Transverse colon (tissue), 4 donors: ENCODE results near the gene GRIP2. TPM values are rescaled to one million over a fixed set of nuclear protein-coding genes. Genes with fewer than 3 reads are reported as not detected.

Experiments
- DNase-seq: peaks from one replicate; pipeline ENCODE4 v3.0.0-alpha.2; 2019
- H3K27ac ChIP-seq, 4 donors: fragments of 200-600 bp; sonication (generic); 2 replicates each; pipeline ENCODE4 v1.5.1; 2016 to 2018; ENCODE audit warnings: inconsistent platforms in 4 of 4
- H3K27me3 ChIP-seq: fragments of 200-600 bp; sonication (generic); 2 replicates; pipeline ENCODE4 v1.5.1; 2017; ENCODE audit warnings: inconsistent platforms
- H3K36me3 ChIP-seq, 4 donors: fragments of 200-600 bp; sonication (generic); 2 replicates each; pipeline ENCODE4 v1.5.1; 2017 to 2019; ENCODE audit warnings: inconsistent platforms in 4 of 4
- H3K4me1 ChIP-seq, 4 donors: fragments of 200-600 bp; sonication (generic); 2 replicates each; pipeline ENCODE4 v1.5.1; 2017 to 2020; ENCODE audit warnings: inconsistent platforms in 4 of 4
- H3K4me3 ChIP-seq, 4 donors: fragments of 200-600 bp; sonication (generic); 1 replicate in 1 of 4; 2 replicates in 3 of 4; pipeline versions ENCODE4 v1.5.1 to v1.6.1; 2017 to 2019; ENCODE audit warnings: inconsistent platforms in 4 of 4
- H3K9me3 ChIP-seq, 2 donors: fragments of 200-600 bp; sonication (generic); 2 replicates each; pipeline ENCODE4 v1.5.1; 2017 to 2019; ENCODE audit warnings: inconsistent platforms in 2 of 2
- EP300 ChIP-seq: sonication (generic); formaldehyde crosslinking; IDR thresholded peaks from one replicate; pipeline ENCODE4 v1.6.1; 2017; ENCODE audit warnings: antibody characterized with exemption, low read depth
- POLR2A ChIP-seq: fragments of 450-650 bp; IDR thresholded peaks from one replicate; pipeline ENCODE4 v1.6.1; 2016; ENCODE audit warnings: antibody characterized with exemption, mild to moderate bottlenecking, moderate library complexity
- POLR2AphosphoS5 ChIP-seq, 3 donors: sonication (generic); formaldehyde crosslinking; IDR thresholded peaks; one replicate each; pipeline ENCODE4 v1.6.1; 2016; ENCODE audit warnings: antibody characterized with exemption in 3 of 3
- WGBS, 2 donors: methylation state at CpG; one replicate each; pipeline ENCODE4 v1.1.5; 2018; ENCODE audit warnings: low coverage in 1 of 2; 5-methylcytosine and 5-hydroxymethylcytosine counted together
- in situ Hi-C, 4 donors: fragments of 200-750 bp; cut with MboI; loops; one replicate each; pipeline versions ENCODE4 v1.15.0 to v1.15.1; 2017; ENCODE audit warnings: low sequenced_read_pairs in 3 of 4, low pct_ligation_motif_present in 1 of 4, low pct_unique_long_range_greater_than_20kb in 1 of 4
- intact Hi-C: fragments of 100-400 bp; cut with DNase I; formaldehyde crosslinking; loops from one replicate; pipeline ENCODE4 v1.15.1; 2023; ENCODE audit warnings: low total_unique reads
- total RNA-seq, 4 donors: library from RNA; depleted of rRNA; stranded (reverse); fragments of >200 nt; gene quantifications; one replicate each; pipeline ENCODE4 v1.1.0, GENCODE V29; 2016
- TF ChIP-seq, protein P1 (sequence below), 5 experiments: fragments of 200-600 bp in 3 of 5; fragments of 450-650 bp in 2 of 5; sonication (generic) in 3 of 5; IDR thresholded peaks; 1 replicate in 2 of 5; 2 replicates in 3 of 5; pipeline ENCODE4 v1.5.1; 2016 to 2017; ENCODE audit warnings: antibody characterized with exemption in 5 of 5, inconsistent platforms in 3 of 5, mild to moderate bottlenecking in 2 of 5, moderate library complexity in 1 of 5

The GRIP2 gene
- total RNA-seq, 4 donors from 2014 or later = 0.27 to 0.40 TPM; not detected in 2

DNA sequence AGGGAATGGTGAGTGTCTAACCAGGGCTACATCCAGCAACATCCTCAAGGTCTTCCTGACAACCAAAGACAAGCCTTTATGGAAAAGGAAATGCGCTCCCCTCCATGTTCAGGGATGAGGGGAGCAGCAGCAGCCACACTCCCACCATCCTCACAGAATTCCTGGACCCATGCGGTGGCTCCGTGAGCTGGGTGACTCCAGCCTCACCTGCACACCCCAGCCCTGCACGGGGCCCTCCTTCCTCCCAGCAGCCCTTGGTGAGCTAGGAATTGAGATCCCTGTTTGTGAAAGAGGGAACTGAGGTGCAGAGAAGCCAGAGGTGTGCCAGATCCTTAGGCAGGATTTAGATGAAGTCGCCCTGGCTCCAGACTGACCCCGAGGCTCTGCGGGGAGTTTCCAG, 52.3 kb downstream of the GRIP2 start:
- no peaks in the 10 kb centered on the region for H3K9me3 ChIP-seq
- H3K4me3 ChIP-seq = no peak overlapping the region
- no peaks in the 10 kb centered on the region for H3K4me1 ChIP-seq
- 93% methylated on average over 7 of the region's 7 CpGs; no CpG with 5 or more reads in 1 of the 2 donors for WGBS, 2 donors
- in situ Hi-C loops = no loop called here
- intact Hi-C loops = no loop called here
- no peak overlapping the region for H3K27ac ChIP-seq
- TF ChIP-seq EP300 = no peak
- TF ChIP-seq POLR2A = no peak
- no peak for TF ChIP-seq POLR2AphosphoS5 (IDR thresholded peaks at IDR 0.05)
- TF ChIP-seq, protein P1, sequence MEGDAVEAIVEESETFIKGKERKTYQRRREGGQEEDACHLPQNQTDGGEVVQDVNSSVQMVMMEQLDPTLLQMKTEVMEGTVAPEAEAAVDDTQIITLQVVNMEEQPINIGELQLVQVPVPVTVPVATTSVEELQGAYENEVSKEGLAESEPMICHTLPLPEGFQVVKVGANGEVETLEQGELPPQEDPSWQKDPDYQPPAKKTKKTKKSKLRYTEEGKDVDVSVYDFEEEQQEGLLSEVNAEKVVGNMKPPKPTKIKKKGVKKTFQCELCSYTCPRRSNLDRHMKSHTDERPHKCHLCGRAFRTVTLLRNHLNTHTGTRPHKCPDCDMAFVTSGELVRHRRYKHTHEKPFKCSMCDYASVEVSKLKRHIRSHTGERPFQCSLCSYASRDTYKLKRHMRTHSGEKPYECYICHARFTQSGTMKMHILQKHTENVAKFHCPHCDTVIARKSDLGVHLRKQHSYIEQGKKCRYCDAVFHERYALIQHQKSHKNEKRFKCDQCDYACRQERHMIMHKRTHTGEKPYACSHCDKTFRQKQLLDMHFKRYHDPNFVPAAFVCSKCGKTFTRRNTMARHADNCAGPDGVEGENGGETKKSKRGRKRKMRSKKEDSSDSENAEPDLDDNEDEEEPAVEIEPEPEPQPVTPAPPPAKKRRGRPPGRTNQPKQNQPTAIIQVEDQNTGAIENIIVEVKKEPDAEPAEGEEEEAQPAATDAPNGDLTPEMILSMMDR (IDR thresholded peaks at IDR 0.05) = no peak
- no peak for DNase-seq
- no peaks in the 10 kb centered on the region for H3K36me3 ChIP-seq
- H3K27me3 ChIP-seq = no peaks in the 10 kb centered on the region

DNA sequence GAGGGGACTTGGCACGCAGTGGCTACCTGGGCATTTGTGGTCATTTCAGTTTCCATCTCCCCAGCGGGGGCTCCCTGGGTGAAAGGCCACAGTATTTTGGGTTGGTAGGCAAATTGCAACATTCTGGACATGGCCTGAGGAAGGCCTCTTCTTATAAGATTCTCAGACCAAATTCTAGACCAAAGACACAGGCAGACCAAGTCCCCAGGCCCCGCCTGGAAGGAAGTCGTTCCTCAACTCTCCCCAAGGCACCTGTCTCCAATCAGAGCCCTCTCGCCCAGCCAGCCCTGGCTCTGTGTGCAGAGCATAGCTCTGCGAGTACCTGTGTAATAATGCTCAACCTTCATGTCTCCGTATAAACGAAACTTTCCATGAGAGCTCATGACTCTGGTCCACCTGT, 53.1 kb downstream of the GRIP2 start:
- Histone ChIP-seq H3K9me3 (no peaks in the 10 kb centered on the region), H3K4me1 (no peaks in the 10 kb centered on the region), H3K4me3 (no peak overlapping the region), H3K27me3 (no peaks in the 10 kb centered on the region), H3K27ac (no peak overlapping the region), H3K36me3 (no peaks in the 10 kb centered on the region)
- DNase-seq = no peak
- in situ Hi-C loops = no loop called here
- 92 to 95% methylated on average over 3 to 8 of the region's 8 CpGs for WGBS, 2 donors
- TF ChIP-seq, protein P1 (IDR thresholded peaks at IDR 0.05) = no peak
- no peak for TF ChIP-seq POLR2AphosphoS5 (IDR thresholded peaks at IDR 0.05)
- no peak for TF ChIP-seq POLR2A
- no peak for TF ChIP-seq EP300
- intact Hi-C loops = no loop called here

DNA sequence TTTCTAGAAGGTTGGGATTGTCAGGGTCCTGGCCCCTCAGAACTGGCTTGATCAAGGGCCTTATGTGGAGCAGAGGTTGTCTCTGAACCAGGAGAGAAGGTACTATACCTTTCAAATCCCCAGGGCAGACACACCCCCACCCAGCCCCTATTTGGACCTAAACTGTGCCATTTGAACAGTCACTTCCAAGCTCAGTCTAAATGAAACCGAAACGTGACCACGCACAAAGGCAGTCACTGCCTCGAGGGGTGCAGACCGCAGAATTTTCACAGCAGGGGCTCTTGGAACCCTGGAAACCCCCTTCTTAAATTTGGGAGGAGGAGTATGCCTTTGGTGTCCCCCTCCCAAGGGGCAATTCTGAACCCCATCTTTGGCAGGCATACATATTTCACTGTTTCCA, 53.7 kb downstream of the GRIP2 start:
- TF ChIP-seq EP300 (no peak), POLR2AphosphoS5 (IDR thresholded peaks at IDR 0.05) (no peak), POLR2A (no peak)
- TF ChIP-seq, protein P1 (IDR thresholded peaks at IDR 0.05) = no peak
- DNase-seq = peak; percentile 26
- H3K27ac ChIP-seq = no peak overlapping the region
- intact Hi-C loops = no loop called here
- 77 to 89% methylated on average over 4 to 5 of the region's 5 CpGs for WGBS, 2 donors
- H3K9me3 ChIP-seq = no peaks in the 10 kb centered on the region
- H3K27me3 ChIP-seq = no peaks in the 10 kb centered on the region
- no peak overlapping the region for H3K4me3 ChIP-seq
- in situ Hi-C loops = no loop called here
- H3K36me3 ChIP-seq = no peaks in the 10 kb centered on the region
- no peaks in the 10 kb centered on the region for H3K4me1 ChIP-seq

DNA sequence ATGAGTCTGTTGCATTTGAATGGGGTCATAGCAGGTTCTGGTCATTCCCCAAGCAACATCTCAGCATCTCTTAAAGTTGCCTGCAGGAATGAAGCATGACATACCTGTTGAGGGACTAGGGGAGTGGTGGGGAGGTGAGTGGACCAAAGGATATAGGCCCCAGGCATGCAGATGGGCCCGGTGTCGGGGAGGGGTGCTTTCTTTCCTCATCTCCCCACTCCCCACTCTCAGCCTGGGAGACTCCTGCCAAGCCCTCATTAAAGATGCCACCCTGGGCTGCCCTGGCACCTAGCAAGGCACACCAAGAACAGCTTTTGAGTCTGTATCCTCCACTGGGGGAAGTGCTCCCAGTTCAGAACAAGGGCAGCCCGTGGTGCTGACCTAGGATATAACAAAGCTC, 54.2 kb downstream of the GRIP2 start:
- intact Hi-C loops (no loop called here), in situ Hi-C loops (no loop called here)
- no peak overlapping the region for H3K4me3 ChIP-seq
- H3K27ac ChIP-seq = no peak overlapping the region
- H3K4me1 ChIP-seq = no peaks in the 10 kb centered on the region
- H3K36me3 ChIP-seq = no peaks in the 10 kb centered on the region
- no peak for TF ChIP-seq POLR2AphosphoS5 (IDR thresholded peaks at IDR 0.05)
- no peak for TF ChIP-seq POLR2A
- TF ChIP-seq EP300 = no peak
- TF ChIP-seq, protein P1 (IDR thresholded peaks at IDR 0.05) = no peak
- no peaks in the 10 kb centered on the region for H3K9me3 ChIP-seq
- DNase-seq = no peak
- WGBS, 2 donors = 93 to 100% methylated on average over 2 to 3 of the region's 3 CpGs
- no peaks in the 10 kb centered on the region for H3K27me3 ChIP-seq
